Activated T-cell treated with anti-CD3 and anti-CD28 coated beads for 4 hours (primary cell): ENCODE measurements around the gene PAFAH1B2.
A peak's percentile ranks its signal among the peaks of the same experiment; 100 is the strongest.
"Not testable (repeated sequence)": the region's sequence is repeated elsewhere in the genome, so short reads cannot be mapped to it uniquely, and the experiment has no call there.

ENCODE experiments used
- DNase-seq: peaks from one replicate; pipeline ENCODE4 v3.0.0-alpha.2; 2020

PAFAH1B2 gene

GRCh38 chr11:117128289-117128688 lies 15.8 kb upstream of the PAFAH1B2 start:
- no peak for DNase-seq

- DNase-seq: not testable (repeated sequence)
These were observed 13.7 kb upstream of the PAFAH1B2 start for GRCh38 chr11:117130396-117130795.

- DNase-seq: no peak
These were observed 13.2 kb upstream of the PAFAH1B2 start for GRCh38 chr11:117130879-117131278.

- DNase-seq: no peak
These were observed 9.7 kb upstream of the PAFAH1B2 start for GRCh38 chr11:117134431-117134830.

GRCh38 chr11:117134979-117135378 lies 9.1 kb upstream of the PAFAH1B2 start:
- DNase-seq: not testable (repeated sequence)

GRCh38 chr11:117137223-117138086 lies 6.6 kb upstream of the PAFAH1B2 start:
- DNase-seq: not testable (repeated sequence)

- peak; percentile 14 for DNase-seq
These were observed 697 bp upstream of the PAFAH1B2 start for GRCh38 chr11:117143390-117143789.

- no peak for DNase-seq
These were observed 648 bp downstream of the PAFAH1B2 start for GRCh38 chr11:117144477-117145392.

- DNase-seq: no peak
These were observed 1.3 kb downstream of the PAFAH1B2 start for GRCh38 chr11:117145393-117145761.

- DNase-seq: no peak
These were observed 2.4 kb downstream of the PAFAH1B2 start for GRCh38 chr11:117146521-117146920.

GRCh38 chr11:117152066-117152465 lies 8.0 kb downstream of the PAFAH1B2 start:
- DNase-seq: no peak

- no peak for DNase-seq
These were observed 10.4 kb downstream of the PAFAH1B2 start for GRCh38 chr11:117154468-117154867.

GRCh38 chr11:117157507-117157906 lies 13.4 kb downstream of the PAFAH1B2 start:
- DNase-seq: no peak

GRCh38 chr11:117159892-117160291 lies 15.8 kb downstream of the PAFAH1B2 start:
- no peak for DNase-seq

GRCh38 chr11:117160826-117161225 lies 16.7 kb downstream of the PAFAH1B2 start:
- no peak for DNase-seq

- DNase-seq: no peak
These were observed 22.4 kb downstream of the PAFAH1B2 start for GRCh38 chr11:117166491-117166890.

GRCh38 chr11:117169736-117170135 lies 25.6 kb downstream of the PAFAH1B2 start:
- DNase-seq: no peak

- no peak for DNase-seq
These were observed 26.1 kb downstream of the PAFAH1B2 start for GRCh38 chr11:117170210-117170609.

GRCh38 chr11:117171007-117171403 lies 26.9 kb downstream of the PAFAH1B2 start:
- DNase-seq: no peak

- no peak for DNase-seq
These were observed 27.4 kb downstream of the PAFAH1B2 start for GRCh38 chr11:117171404-117172061.

GRCh38 chr11:117172724-117173421 lies 28.8 kb downstream of the PAFAH1B2 start:
- no peak for DNase-seq

GRCh38 chr11:117175104-117175503 lies 31.0 kb downstream of the PAFAH1B2 start:
- DNase-seq: no peak

GRCh38 chr11:117175781-117176180 lies 31.7 kb downstream of the PAFAH1B2 start:
- no peak for DNase-seq
